ENCODE results near the gene RD3L. TPM values are rescaled to one million over a fixed set of nuclear protein-coding genes. Genes with fewer than 3 reads are reported as not detected.
A peak's percentile ranks its signal among the peaks of the same experiment; 100 is the strongest.

The RD3L gene
- total RNA-seq, 1 experiment from 2014 or later, result not detected

GRCh38 chr14:103905842-103906456 lies 36.4 kb downstream of the RD3L start:
- peak; percentile 46 for DNase-seq (ENCODE audit: low read depth, low spot score)
- in situ Hi-C loops (cut with HindIII; ENCODE audit: low pct_unique_long_range_greater_than_20kb, low sequenced_read_pairs), result no loop called here

DNA sequence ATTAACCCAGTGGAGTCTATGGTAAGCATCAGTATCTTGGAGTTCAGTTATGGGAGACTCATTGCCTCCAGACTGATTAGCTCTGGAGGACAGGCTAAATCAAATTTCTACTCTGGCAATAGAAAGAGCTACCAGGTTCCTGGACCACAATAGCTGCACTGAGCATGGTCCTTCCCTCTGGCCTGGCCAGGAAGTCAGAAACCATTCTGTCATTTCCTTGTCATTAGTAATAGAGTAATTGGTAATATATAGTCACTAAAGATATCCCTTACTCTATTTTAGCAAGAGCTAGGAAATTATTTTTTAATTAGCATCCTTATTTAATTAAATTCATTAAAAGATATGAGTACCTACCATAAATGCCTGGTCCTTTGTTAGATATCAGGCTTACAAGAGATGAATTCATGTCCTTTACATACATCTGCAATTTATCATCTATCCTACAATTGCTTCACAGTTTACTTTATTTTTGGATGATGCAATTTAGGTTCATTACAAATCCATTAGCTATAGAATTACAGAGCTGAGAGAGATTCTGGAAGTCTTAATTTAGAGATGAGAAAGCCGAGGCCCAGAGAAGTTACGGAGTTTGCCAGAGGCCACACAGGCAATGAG lies 37.7 kb downstream of the RD3L start:
- in situ Hi-C loops (cut with HindIII; ENCODE audit: low pct_unique_long_range_greater_than_20kb, low sequenced_read_pairs), result no loop called here
- no peak for DNase-seq (ENCODE audit: low read depth, low spot score)

- in situ Hi-C loops (cut with HindIII; ENCODE audit: low pct_unique_long_range_greater_than_20kb, low sequenced_read_pairs), result no loop called here
- DNase-seq (ENCODE audit: low read depth, low spot score), result no peak
Measured at GRCh38 chr14:103899833-103900232, 42.5 kb downstream of the RD3L start.

GRCh38 chr14:103899316-103899715 lies 43.0 kb downstream of the RD3L start:
- no peak for DNase-seq (ENCODE audit: low read depth, low spot score)
- in situ Hi-C loops (cut with HindIII; ENCODE audit: low pct_unique_long_range_greater_than_20kb, low sequenced_read_pairs), result no loop called here

DNA sequence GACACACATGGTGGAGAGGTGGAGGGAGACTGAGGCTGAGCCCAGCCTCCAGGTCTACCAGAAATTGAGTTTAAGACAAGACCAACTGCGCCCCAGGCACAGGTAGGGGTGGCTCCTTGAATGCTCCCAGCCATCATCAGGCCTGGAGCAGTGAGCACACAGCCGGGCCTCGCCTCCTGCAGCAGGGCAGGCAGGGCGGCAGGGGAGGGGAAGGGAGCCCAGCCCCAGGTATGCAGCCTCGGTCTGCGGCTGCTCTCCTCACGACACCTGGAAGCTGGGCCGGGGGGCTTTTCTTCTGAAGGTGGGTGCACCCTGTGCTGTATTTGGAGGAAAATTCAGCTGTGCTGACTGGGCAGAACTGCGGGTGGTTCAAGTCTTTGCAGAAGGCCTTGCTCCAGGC lies 43.6 kb downstream of the RD3L start:
- in situ Hi-C loops (cut with HindIII; ENCODE audit: low pct_unique_long_range_greater_than_20kb, low sequenced_read_pairs), result no loop called here
- DNase-seq (ENCODE audit: low read depth, low spot score), result no peak

DNA sequence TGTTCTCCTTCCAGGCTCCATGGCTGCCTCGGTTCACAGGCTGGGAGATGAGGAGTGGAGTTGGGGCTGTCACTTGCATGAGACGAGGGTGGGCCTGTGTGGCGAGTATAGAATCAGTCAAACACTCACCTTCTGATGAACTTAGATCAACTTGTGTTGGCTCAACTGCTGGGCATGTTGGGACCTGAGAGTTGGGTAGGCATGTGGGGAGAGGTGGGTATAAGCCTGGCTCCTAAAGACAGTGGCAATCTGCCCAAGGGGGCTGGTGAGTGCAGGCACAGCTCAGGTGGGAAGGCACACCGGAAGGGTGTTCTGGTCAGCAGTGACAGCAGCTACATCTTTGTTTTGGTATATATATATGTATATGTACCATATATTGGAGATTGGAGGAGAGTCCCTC lies 44.1 kb downstream of the RD3L start:
- no peak for DNase-seq (ENCODE audit: low read depth, low spot score)
- in situ Hi-C loops (cut with HindIII; ENCODE audit: low pct_unique_long_range_greater_than_20kb, low sequenced_read_pairs), result no loop called here

- in situ Hi-C loops (cut with HindIII; ENCODE audit: low pct_unique_long_range_greater_than_20kb, low sequenced_read_pairs), result no loop called here
- DNase-seq (ENCODE audit: low read depth, low spot score), result no peak
Measured at GRCh38 chr14:103897075-103897947, 45.0 kb downstream of the RD3L start.

DNA sequence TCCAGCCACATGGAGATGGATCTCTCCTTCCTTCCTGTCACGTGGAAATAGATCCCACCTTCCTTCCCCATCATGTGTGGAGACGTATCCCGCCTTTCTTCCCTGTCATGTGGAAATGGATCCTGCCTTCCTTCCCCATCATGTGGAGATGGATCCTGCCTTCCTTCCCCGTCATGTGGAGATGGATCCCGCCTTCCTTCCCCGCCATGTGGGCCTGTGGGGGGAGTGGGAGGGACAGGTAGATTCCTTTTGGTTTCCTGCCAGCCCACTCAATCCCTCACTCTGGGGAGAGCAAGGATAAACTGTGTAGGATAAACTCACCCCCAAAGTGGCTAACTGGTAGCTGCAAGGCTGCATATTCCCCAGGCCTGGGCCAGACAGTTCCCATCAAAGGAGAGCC lies 45.8 kb downstream of the RD3L start:
- DNase-seq (ENCODE audit: low read depth, low spot score), result no peak
- in situ Hi-C loops (cut with HindIII; ENCODE audit: low pct_unique_long_range_greater_than_20kb, low sequenced_read_pairs), result no loop called here

- in situ Hi-C loops (cut with HindIII; ENCODE audit: low pct_unique_long_range_greater_than_20kb, low sequenced_read_pairs), result no loop called here
- DNase-seq (ENCODE audit: low read depth, low spot score), result no peak
Measured at GRCh38 chr14:103894723-103895059, 47.6 kb downstream of the RD3L start.

DNA sequence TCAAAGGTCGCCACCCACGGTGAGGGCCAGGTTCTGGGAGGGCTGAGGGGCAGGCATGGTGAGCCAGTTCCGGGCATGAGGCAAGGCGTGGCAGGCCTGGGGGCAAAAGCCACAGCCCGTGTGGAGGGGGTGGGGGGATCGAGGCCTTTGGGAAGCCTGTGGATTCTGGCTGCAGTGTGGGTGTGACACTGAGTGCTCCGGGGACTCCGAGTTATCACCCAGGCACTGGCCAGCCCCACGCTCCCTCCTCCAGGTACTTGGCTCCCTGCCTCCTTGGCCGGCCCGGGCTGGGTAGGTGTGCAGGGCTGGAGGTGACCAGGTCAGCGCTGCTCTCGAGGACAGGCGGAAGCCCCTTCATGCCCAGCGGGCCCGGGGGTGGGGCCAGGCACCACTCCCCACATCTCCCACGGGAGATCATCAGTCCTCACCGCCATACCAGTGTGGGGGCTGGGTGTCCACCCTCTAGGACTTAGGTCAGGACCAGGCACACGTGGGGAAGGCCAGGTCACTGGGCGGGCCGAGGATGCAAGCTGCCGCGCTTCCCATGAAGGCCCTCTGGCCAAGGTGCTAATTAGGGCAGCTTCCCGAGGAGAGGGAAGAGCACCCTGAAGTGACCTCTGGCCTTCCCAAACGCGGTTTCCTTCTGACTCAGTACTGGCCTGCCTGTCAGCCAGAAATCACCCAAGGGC lies 48.2 kb downstream of the RD3L start:
- DNase-seq (ENCODE audit: low read depth, low spot score), result no peak
- in situ Hi-C loops (cut with HindIII; ENCODE audit: low pct_unique_long_range_greater_than_20kb, low sequenced_read_pairs), result no loop called here

- in situ Hi-C loops (cut with HindIII; ENCODE audit: low pct_unique_long_range_greater_than_20kb, low sequenced_read_pairs), result no loop called here
Measured at GRCh38 chr14:103892247-103892646, 50.1 kb downstream of the RD3L start.

GRCh38 chr14:103891667-103892215 lies 50.6 kb downstream of the RD3L start:
- DNase-seq (ENCODE audit: low read depth, low spot score), result no peak
- in situ Hi-C loops (cut with HindIII; ENCODE audit: low pct_unique_long_range_greater_than_20kb, low sequenced_read_pairs), result no loop called here

More at GRCh38 chr14:103892247-103892646, 50.1 kb downstream of the RD3L start:
- no peak for DNase-seq (ENCODE audit: low read depth, low spot score)

GRCh38 chr14:103890821-103891666 lies 51.3 kb downstream of the RD3L start:
- in situ Hi-C loops (cut with HindIII; ENCODE audit: low pct_unique_long_range_greater_than_20kb, low sequenced_read_pairs), result no loop called here
- DNase-seq (ENCODE audit: low read depth, low spot score), result no peak

Other genes with a start within 250 kb of the RD3L start
- gene XRCC3, start 227.1 kb downstream of the RD3L start, total RNA-seq (2014; rRNA removed; shearing (Covaris generic)), result 27.7 and 33.5 TPM in 2 replicates
- gene ZFYVE21, start 226.7 kb downstream of the RD3L start, total RNA-seq (2014; rRNA removed; shearing (Covaris generic)), result 22.1 and 33.2 TPM in 2 replicates
- gene PPP1R13B, start 95.0 kb downstream of the RD3L start, total RNA-seq (2014; rRNA removed; shearing (Covaris generic)), result 3.2 and 6.2 TPM in 2 replicates
- gene TDRD9, start 14.1 kb downstream of the RD3L start, total RNA-seq (2014; rRNA removed; shearing (Covaris generic)), result not detected in 2 replicates
- gene ASPG, start 143.2 kb upstream of the RD3L start, total RNA-seq (2014; rRNA removed; shearing (Covaris generic)), result 0.29 and 1.3 TPM in 2 replicates
- gene KIF26A, start 196.1 kb upstream of the RD3L start, total RNA-seq (2014; rRNA removed; shearing (Covaris generic)), result 1.4 TPM in 2 replicates

Measured in SK-MEL-5 (cell line).